CD4-positive, alpha-beta T cell treated with Interleukin-2 at 100 ng/mL for 4 hours (primary cell): ENCODE results near the gene SHH.

Experiments
- DNase-seq: peaks from one replicate; pipeline ENCODE4 v3.0.0-alpha.2; 2020; ENCODE audit warnings: low spot score

SHH gene

DNA sequence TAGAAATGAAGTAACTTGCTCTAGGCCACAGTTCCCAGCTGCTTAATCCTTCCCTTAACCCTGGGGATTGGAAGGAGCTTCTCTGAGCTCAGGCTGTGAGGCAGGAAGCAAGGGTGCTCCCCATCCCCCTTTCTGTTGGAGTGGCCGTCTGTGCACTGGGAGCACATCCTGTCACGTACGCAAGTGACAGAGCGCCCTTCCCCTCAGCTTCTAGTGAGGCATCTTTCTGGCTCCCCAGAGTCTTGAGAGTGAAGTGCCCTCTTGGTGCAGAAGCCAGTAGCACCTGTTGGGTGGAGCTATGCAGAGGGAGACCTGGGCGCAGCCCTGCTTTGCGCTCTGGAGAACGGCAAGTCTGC lies 47.8 kb downstream of the SHH start:
- peak; percentile 21 for DNase-seq

DNA sequence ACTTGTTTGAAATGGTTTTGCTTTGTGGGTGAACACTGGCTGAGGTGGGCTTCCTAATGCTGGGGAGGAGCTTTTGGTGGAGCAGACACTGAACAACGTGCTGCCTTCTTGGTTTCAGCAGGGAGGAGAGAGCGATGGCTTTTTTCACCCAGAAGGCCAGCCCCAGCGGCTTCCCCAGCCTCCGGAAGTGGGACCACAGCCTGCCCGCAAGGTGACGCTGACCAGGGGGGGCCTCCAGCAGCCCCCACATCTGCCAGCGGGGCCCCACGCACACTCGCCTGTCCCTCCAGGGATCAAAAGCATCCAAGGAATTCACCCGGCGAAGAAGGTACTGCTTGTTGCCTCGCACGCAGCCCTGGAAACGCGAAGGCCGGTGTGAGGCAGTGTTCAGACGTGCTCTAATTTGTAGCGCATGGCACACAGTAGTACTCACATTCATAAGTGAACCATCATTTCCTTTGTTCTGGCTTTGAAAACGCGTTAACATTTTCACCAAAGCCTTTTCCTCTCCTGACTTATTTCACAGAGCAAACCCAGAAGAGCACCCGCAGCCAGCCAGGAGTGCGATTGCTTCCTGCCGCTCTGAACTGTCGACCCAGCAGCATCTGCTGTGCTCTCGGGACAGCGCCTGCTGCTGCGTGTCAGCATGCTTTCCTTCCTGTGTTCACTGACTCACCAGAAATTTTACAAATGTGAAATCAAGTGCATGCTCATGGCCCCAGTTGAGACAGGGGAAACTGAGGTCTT lies 48.4 kb downstream of the SHH start:
- DNase-seq: peak; percentile 46

DNA sequence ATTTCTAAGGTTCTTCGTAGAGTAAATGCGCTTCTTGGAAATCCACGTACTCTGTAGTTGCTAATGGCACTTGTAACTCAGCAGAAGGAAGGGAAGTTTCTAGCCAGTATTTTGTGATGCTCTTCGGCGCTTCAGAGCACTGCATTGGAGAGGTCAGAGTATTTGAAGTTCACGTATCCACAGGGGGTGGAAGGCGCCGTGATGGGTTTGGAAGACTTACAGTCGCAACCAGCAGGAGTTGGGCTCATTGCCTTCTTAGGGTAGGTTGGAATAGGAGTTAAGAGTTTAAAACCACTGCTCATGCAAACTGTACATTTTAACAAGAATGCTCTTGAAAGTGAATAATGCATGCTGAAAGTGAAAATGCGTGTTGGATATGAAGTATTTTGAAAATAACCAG lies 49.1 kb downstream of the SHH start:
- no peak for DNase-seq

DNA sequence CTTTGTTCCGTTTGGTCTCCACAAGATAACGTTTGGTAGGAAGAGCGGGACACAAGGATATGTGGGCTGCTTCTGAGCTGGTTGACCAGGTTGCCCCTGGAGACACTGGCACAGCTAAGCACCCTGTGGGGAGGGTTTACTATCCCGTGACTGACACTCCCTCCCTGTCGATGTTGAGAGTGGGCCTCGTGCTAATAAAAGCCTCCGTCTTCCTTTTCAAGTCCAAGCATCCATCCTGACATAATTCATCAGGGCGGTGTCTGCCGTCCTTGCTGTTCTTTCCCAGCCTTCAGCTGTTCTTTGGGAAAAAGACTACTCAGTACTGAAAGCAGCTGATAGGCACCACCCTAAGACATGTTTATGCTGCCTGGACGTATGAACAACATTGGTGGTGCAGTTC lies 49.6 kb downstream of the SHH start:
- DNase-seq: no peak

DNA sequence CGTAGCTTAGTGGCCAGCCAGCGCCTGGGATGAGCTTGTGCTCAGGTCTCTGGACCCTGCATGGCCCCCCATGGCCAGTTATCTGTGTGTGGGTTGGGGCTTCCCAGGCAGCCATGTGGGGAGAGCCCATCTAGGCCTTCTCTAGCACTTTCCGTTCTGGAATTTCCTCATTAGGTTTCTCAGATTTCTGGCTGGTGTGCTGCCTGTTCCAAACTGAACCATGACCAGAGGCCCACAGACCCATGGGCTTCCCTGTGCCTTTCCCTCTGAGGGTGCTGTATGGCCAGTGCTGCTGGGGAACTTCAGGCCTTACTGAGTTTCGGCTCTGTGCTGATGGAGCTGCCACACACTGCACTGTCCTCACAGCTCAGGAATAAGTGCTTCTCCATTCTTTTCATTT lies 50.2 kb downstream of the SHH start:
- DNase-seq: no peak

DNA sequence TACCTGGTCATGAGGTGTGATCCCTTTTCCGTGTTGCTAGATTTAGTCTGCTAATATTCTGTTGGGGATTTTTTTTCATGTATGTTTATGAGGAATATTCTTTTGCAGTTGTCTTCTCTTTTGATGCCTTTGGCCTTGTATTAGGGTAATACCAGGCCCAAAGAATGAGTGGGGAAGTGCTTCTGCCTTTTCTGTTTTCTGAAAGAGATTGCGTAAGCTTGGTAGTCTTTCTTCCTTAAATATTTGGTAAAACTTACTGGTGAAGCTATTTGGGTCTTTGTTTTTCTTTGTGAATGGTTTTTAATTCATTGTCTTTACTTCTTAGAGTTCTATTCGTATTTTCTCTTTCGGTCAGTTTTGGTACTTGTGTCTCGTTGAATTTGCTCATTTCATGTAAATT lies 51.1 kb downstream of the SHH start:
- no peak for DNase-seq

DNA sequence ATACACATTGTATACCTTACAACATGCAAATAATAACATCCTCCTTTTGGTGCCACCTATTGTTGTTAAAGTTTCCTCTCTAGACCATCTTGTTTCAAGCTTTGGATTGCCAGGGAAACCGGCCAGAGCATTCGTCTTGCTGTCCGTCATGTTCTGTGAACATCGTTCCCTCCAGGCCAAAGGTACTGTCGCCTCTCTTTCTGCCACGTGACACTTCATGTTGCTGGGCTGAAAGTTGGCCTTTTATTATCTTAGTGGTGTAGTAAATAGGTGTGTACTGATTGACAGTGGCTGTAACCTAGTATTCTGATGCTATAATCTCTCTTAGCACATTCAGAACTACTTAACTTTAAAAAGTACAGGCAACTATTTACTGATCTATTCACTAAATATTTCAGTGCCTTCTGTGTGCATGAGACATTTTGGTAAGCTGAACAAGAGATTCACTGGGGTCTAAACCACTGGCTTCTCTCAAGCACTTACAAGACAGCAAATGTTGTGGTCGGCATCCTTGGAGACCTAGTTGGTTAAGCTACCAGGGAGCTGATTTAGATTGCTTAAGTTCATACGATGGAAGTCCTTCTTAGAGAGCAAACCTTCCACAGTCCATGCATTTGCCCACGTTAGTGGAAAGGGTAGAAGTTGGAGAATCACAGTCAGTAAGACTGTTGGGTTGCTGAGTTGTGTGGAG lies 52.4 kb downstream of the SHH start:
- no peak for DNase-seq

DNA sequence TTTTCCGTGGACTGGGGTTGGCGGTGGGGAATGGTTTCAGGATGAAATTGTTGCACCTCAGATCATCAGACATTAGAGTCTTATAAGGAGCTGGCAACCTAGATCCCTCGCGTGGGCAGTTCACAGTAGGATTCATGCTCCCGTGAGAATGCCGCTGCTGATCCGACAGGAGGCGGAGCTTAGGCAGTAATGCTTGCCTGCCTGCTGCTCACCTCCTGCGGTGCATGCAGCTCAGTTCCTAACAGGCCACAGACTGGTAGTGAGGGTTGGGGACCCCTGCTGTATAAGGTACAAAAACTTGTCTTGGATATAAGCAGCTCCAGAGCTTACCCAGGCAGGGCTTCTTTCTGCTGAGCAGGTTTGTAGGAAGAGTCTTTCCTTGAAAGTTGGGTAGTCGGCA lies 53.9 kb downstream of the SHH start:
- no peak for DNase-seq

DNA sequence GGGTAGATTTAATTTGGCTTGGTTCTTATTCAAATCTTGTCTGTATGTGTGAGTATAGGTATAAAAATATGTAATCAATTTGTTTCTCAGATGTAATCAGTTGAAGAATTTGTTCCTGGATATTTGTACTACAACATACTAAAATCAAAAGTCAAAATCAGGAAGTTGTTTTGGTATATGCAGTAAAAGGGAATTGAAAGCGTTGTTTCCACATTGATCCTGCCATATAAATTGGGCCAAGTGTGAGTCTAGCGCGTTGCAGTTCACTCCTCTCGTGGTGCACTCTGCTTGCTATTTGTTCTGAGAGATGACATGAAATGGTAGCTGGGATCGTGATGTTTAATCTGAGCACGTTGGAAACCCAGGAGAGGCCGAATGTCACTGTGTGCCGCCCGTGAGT lies 55.9 kb downstream of the SHH start:
- no peak for DNase-seq

DNA sequence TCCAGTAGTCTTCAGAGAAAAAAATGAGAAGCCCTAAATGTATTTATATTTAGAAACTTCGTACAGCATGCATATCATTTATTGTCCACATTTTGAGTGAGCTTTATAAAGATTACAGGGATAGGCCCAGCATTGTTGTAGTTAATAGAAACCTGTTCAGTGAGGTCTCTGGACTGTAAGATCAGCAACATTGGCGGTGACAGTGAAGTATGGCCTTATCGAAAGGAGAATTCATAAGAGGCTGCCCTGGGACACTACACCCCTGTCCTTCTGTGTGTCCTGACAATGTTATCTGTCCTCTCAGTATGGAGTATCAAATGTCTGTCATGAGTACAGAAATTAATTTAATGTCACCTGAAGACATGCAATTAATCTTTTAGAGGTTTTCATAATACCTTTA lies 57.2 kb downstream of the SHH start:
- DNase-seq: no peak

DNA sequence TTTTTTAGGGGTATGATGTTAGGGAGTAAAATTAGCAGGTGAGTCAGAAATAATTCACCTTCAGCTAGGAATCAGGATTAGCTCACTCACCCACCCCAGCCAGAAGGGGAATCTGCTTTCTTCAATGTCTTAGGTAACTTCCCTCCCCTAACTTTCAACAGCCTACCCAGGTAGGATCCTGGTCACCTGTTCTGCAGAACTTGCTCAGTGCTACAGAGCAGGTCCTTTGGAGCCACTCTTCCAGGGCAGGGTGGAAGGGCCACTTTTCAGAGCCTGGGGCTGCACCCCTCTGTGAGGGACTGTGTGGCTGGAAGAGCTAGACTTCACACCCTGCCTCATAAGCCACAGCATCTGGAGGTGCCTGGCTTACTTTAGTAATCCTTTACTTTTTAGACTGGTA lies 58.1 kb downstream of the SHH start:
- no peak for DNase-seq

DNA sequence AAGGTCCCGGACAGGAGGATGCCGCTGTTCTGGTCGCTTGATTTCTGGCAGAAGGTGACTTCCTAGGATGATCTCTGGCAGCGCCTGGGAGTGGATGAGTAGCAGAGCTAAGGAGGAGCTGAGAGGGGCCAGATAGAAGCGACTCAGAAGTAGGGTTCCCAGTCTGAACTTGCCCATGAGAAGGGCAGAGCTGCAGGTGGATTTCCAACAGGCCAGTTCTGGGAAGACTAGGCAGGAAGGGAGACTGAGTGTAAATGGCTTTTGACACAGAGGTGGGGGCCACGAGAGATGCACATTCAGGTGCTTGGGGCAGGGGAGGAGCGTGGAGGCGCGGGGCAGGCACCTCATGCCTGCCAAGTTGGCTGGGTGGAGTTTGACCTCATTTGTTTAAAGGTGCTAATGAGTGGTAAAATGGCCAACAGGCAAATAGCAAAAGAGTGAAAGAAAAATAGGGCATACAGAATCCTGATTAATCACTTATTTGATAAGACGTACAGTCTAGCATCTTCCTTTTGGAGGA lies 58.8 kb downstream of the SHH start:
- DNase-seq: no peak

DNA sequence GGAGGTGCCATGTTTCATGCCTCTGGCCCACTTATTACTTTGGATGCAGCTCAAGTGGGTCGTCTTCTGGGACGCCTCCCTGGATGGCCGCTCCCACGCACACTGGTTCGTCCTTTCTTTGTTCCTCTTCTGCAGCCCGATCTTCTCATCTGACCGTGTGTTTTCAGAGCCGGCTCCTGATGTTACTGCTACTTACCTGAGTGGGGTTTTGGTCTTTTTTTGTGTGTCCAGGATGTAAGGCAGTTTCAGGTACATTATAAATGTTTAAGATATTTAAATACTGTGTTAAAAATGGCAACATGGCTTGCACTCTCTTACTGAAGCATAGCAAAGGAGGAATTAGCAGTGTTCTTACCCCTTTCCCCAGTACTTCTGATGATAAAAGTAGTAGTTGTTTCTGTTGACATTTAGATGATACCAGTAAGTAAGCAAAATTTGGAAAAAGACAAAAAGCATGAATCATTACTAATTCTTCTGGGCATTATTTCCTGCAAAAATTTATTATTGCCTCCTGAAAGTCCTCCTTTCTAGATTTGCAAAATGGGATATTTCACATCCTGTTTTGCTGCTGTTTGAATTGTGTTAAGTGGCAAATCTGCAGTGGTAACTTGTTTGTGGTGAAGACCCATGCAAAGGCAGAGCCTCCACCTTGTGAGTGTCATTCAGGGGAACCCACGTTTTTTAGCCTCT lies 59.4 kb downstream of the SHH start:
- no peak for DNase-seq

DNA sequence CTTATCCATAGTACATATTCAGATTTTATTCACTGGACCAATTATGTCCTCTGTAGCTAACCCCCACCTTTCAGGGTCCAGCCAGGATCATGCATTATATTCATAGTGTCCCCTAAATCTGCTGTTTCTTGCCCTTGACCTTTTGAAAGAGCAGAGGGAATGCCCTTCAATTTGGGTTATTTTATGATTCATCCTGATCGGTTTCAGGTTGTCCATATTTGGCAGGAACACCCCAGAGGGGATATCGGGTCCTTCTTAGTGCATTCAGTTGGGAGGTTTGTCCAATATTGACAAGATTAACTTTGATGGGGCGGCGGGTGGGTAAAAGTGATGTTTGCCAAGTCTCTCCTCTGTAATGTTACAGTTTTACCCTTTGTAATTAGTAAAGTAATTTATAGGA lies 60.9 kb downstream of the SHH start:
- no peak for DNase-seq

DNA sequence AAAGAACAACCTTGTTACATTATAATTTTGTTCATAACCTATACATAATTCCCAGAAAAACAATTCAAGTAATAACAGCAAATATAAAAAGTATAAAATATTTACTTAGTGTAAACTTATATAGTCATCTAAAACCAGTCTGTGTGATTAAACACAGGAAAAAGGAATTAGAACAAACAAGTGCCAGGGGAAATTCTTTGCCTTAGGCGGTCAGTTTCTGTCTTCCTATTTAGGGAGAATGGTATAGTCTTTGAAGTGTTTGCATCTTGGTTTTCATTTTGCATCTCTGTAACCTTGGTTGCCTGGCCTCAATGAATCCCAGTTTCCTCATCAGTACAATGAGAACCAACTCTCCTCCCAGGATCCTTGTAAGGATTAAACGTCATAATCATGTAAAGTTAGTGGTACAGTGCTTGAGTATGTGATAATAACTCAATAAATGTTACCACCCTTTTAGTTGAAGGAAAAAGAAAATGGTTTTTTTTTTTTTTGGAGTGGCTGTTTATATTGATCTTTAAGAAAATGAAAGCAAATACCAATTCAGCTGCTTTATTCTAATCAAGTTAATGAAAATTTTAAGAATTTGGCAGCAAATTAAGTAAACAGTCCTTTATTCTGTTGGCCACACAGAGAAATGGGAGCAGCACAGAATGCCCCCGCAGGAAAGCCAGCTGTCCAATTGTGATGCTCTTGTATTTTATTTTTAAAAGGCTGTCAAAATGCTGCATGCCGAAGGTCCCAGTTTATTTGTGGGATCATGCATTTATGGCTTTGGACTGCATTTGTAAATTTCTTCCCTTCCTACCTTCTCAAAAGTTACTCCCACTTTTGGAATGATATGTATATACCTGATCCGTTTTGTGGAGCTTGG lies 61.8 kb downstream of the SHH start:
- DNase-seq: no peak
